ENCODE data around the gene AMER3. TPM values are rescaled to one million over a fixed set of nuclear protein-coding genes. Genes with fewer than 3 reads are reported as not detected.

Gene AMER3
- total RNA-seq, 1 experiment from 2014 or later, result not detected

GRCh38 chr2:130756053-130756873 is 923 bp downstream of the AMER3 start:
- H3K4me3 ChIP-seq (ENCODE audit: low read depth in 2 of 2, low read length in 2 of 2), result peak overlapping the region in 1 of 2 experiments; percentile 18; a peak in 1 of 4 replicates
- H3K9me3 ChIP-seq (ENCODE audit: control insufficient read depth, insufficient read depth, low read depth, low read length), result no peaks in the 10 kb centered on the region
- peaks cover 13% of the 10 kb centered on the region for H3K27me3 ChIP-seq (ENCODE audit: control insufficient read depth, insufficient read depth, low read length)
- TF ChIP-seq REST (IDR thresholded peaks at IDR 0.05; ENCODE audit: insufficient read depth in 1 of 2, low read depth in 2 of 2, low read length in 1 of 2), result peak; percentile 80 to 94
- TF ChIP-seq SIN3A (IDR thresholded peaks at IDR 0.05; ENCODE audit: borderline replicate concordance, insufficient read depth, low read depth, low read length), result no peak
- H3K4me1 ChIP-seq (ENCODE audit: control insufficient read depth, insufficient read depth, low read length), result no peaks in the 10 kb centered on the region
- in situ Hi-C loops (cut with HindIII; ENCODE audit: low pct_unique_long_range_greater_than_20kb, low sequenced_read_pairs) (no loop called here), intact Hi-C loops (cut with micrococcal nuclease; ENCODE audit: unreplicated experiment) (no loop called here)
- POLR2A ChIA-PET, result no interaction called here
- ATAC-seq, result peak; percentile 84
- no TSS peak for BruUV-seq (replicated peaks)
- H3K36me3 ChIP-seq (ENCODE audit: control insufficient read depth, insufficient read depth, low read length), result no peaks in the 10 kb centered on the region; the same call in 1 of the 2 replicates
- CTCF ChIA-PET, result interaction anchor here (0.6 kb wide), 1 partner anchor 401 kb away, joined by 7 read pairs; the partner anchor contains the start of gene PTPN18
- DNase-seq (ENCODE audit: low read depth, low spot score), result no peak
- no peak overlapping the region for H3K27ac ChIP-seq (ENCODE audit: low read length)

GRCh38 chr2:130756874-130757668 is 1.7 kb downstream of the AMER3 start:
- Histone ChIP-seq H3K4me3 (ENCODE audit: low read depth in 2 of 2, low read length in 2 of 2) (no peak overlapping the region), H3K27ac (ENCODE audit: low read length) (no peak overlapping the region), H3K9me3 (ENCODE audit: control insufficient read depth, insufficient read depth, low read depth, low read length) (no peaks in the 10 kb centered on the region), H3K36me3 (ENCODE audit: control insufficient read depth, insufficient read depth, low read length) (no peaks in the 10 kb centered on the region; the same call in 1 of the 2 replicates), H3K27me3 (ENCODE audit: control insufficient read depth, insufficient read depth, low read length) (peaks cover 13% of the 10 kb centered on the region), H3K4me1 (ENCODE audit: control insufficient read depth, insufficient read depth, low read length) (no peaks in the 10 kb centered on the region)
- no peak for ATAC-seq
- no peak for DNase-seq (ENCODE audit: low read depth, low spot score)
- intact Hi-C loops (cut with micrococcal nuclease; ENCODE audit: unreplicated experiment), result no loop called here
- no peak for TF ChIP-seq REST (IDR thresholded peaks at IDR 0.05; ENCODE audit: insufficient read depth in 1 of 2, low read depth in 2 of 2, low read length in 1 of 2)
- no peak for TF ChIP-seq SIN3A (IDR thresholded peaks at IDR 0.05; ENCODE audit: borderline replicate concordance, insufficient read depth, low read depth, low read length)
- TF ChIP-seq TCF7L2 (IDR thresholded peaks at IDR 0.05; ENCODE audit: low read depth, low read length), result no peak
- no peak for TF ChIP-seq POLR2AphosphoS5 (IDR thresholded peaks at IDR 0.05; ENCODE audit: low read depth, low read length)
- no peak for TF ChIP-seq CTCF (IDR thresholded peaks at IDR 0.05)
- no TSS peak for BruUV-seq (replicated peaks)
- ChIA-PET POLR2A (no interaction called here), CTCF (no interaction called here)
- in situ Hi-C loops (cut with HindIII; ENCODE audit: low pct_unique_long_range_greater_than_20kb, low sequenced_read_pairs), result no loop called here

Data from Panc1 (cell line).